Caki2 (cell line): ENCODE measurements around the gene TBC1D21. TPM values are rescaled to one million over a fixed set of nuclear protein-coding genes. Genes with fewer than 3 reads are reported as not detected.
"Not testable (repeated sequence)": the region's sequence is repeated elsewhere in the genome, so short reads cannot be mapped to it uniquely, and the experiment has no call there.

Experiments used
- DNase-seq: peaks from one replicate; pipeline ENCODE4 v3.0.0-alpha.2; 2015; ENCODE audit warnings: low read depth
- in situ Hi-C: cut with HindIII; loops from 2 replicates; pipeline ENCODE4 v1.10.0; 2016; ENCODE audit warnings: low sequenced_read_pairs, low pct_unique_long_range_greater_than_20kb, mixed read lengths
- total RNA-seq: library from RNA; depleted of rRNA; stranded (reverse); fragments of >200 nt; shearing (Covaris generic); gene quantifications from 2 replicates; pipeline ENCODE4 v1.2.3, GENCODE V29; 2014; ENCODE audit warnings: low replicate concordance; rRNA removed

The TBC1D21 gene
- total RNA-seq, 1 experiment from 2014 or later = not detected

- peak; percentile 10 for DNase-seq
- in situ Hi-C loops = no loop called here
These were observed 62.8 kb downstream of the TBC1D21 start for GRCh38 chr15:73936181-73936580.

GRCh38 chr15:73936588-73937290 lies 63.4 kb downstream of the TBC1D21 start:
- in situ Hi-C loops = no loop called here
- no peak for DNase-seq

- DNase-seq = no peak
- in situ Hi-C loops = no loop called here
These were observed 63.9 kb downstream of the TBC1D21 start for GRCh38 chr15:73937296-73937695.

- DNase-seq = no peak
- in situ Hi-C loops = no loop called here
These were observed 64.4 kb downstream of the TBC1D21 start for GRCh38 chr15:73937726-73938125.

- DNase-seq, in situ Hi-C loops: not testable (repeated sequence)
These were observed 65.2 kb downstream of the TBC1D21 start for GRCh38 chr15:73938516-73938915.

Other genes starting within 250 kb of the TBC1D21 start
- gene NPTN, start 240.2 kb upstream of the TBC1D21 start, total RNA-seq = 103 and 130 TPM in 2 replicates
- gene CD276, start 189.2 kb upstream of the TBC1D21 start, total RNA-seq = 142 and 198 TPM in 2 replicates
- gene INSYN1, start 120.2 kb upstream of the TBC1D21 start, total RNA-seq = not detected in 2 replicates
- gene LOXL1, start 52.9 kb downstream of the TBC1D21 start, total RNA-seq = 22.7 and 27.1 TPM in 2 replicates
- gene STOML1, start 118.7 kb downstream of the TBC1D21 start, total RNA-seq = 24.1 and 33.0 TPM in 2 replicates
- gene PML, start 121.2 kb downstream of the TBC1D21 start, total RNA-seq = 20.6 and 22.2 TPM in 2 replicates
- 1.0 TPM in 1 of 2 replicates, not detected in the other for gene GOLGA6A, start 209.0 kb downstream of the TBC1D21 start, total RNA-seq